Adrenal gland (tissue), 5 donors: ENCODE data around the gene SQOR.

ENCODE experiments used
- POLR2A ChIP-seq, 2 donors: fragments of 450-650 bp; IDR thresholded peaks; one replicate each; pipeline ENCODE4 v1.6.1; 2017; ENCODE audit warnings: antibody characterized with exemption in 2 of 2, mild to moderate bottlenecking in 2 of 2, moderate library complexity in 1 of 2
- TF ChIP-seq, protein P1 (sequence below), 6 experiments: fragments of 450-650 bp in 4 of 6; fragments of 200-600 bp in 2 of 6; sonication (generic) in 1 of 6; IDR thresholded peaks; 1 replicate in 5 of 6; 2 replicates in 1 of 6; pipeline versions ENCODE4 v1.5.1 to v1.8.0; 2016 to 2021; ENCODE audit warnings: antibody characterized with exemption in 6 of 6, mild to moderate bottlenecking in 2 of 6, moderate library complexity in 1 of 6
- donor health status: DM: no; HTN: no; CAD: no.

DNA sequence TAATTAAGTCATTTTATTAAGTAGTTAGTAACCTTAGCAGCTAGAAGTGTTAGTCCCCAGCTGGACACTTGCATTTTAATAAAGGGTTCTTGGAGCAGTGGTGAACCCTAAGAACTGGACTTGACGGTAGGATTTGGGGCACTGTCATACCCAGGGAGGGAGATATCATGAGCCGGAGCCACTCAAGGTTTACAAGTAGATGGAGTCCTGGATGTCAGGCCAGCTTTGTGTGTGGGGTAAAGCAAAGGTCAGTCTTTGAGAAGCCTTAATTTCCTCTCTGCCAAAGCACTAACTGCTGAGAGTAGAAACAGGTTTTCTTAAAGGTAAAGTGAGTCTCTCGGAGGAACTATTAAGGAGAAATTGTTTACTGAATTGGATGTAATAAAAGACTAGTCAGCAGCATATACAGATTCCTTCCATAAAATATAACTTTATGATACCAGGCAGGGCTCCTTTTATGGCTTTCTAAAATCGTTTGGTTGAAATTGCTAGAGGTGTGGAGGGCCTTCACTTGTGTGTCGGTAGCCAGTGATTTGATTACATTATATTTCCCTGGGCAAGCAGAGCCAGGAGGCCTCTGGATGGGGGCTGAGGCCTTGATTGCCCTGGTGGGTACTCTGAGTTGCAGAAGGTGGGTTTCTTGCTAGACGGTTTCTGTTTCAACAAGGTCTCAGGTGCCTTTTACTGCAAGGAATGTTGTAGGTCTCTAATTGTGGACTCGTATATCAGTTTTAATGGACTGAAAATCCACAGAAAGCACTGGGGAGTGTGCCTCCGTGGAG is 23.1 kb downstream of the SQOR start:
- TF ChIP-seq POLR2A (IDR thresholded peaks at IDR 0.05): no peak
- TF ChIP-seq, protein P1, sequence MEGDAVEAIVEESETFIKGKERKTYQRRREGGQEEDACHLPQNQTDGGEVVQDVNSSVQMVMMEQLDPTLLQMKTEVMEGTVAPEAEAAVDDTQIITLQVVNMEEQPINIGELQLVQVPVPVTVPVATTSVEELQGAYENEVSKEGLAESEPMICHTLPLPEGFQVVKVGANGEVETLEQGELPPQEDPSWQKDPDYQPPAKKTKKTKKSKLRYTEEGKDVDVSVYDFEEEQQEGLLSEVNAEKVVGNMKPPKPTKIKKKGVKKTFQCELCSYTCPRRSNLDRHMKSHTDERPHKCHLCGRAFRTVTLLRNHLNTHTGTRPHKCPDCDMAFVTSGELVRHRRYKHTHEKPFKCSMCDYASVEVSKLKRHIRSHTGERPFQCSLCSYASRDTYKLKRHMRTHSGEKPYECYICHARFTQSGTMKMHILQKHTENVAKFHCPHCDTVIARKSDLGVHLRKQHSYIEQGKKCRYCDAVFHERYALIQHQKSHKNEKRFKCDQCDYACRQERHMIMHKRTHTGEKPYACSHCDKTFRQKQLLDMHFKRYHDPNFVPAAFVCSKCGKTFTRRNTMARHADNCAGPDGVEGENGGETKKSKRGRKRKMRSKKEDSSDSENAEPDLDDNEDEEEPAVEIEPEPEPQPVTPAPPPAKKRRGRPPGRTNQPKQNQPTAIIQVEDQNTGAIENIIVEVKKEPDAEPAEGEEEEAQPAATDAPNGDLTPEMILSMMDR (IDR thresholded peaks at IDR 0.05): no peak
